ENCODE data around the gene RNASEH2B.

The RNASEH2B gene

DNA sequence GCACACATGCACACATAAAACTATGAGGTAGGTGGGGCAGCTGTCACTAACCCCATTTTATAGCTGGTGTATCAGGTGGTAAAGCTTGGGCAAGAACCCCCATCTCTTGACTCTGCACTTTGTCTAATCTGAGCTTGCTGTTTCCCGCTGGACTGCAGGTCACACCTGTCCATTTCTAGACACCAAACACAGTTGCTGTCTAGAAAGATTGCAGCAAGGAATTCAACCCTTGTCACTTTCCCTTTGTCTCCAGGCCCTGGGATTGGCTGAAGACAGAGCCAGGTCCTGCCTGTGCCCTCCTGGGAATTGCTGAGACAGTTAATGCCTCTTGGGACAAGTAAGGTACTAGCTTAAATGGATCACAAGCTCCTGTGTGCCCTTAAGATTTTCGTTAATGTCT is 83.8 kb downstream of the RNASEH2B start:
- Histone ChIP-seq H4K20me1 (ENCODE audit: low read depth, low read length) (no peaks in the 10 kb centered on the region), H3K27me3 (ENCODE audit: low read length) (no peaks in the 10 kb centered on the region), H3K4me3 (ENCODE audit: insufficient read depth, low read length, poor library complexity, severe bottlenecking) (no peak overlapping the region), H3K4me2 (ENCODE audit: low read depth, low read length, poor library complexity, severe bottlenecking) (no peak overlapping the region), H2AFZ (ENCODE audit: low read depth, low read length, severe bottlenecking) (no peak overlapping the region), H3K9ac (ENCODE audit: low read length) (no peak overlapping the region), H3K9me2 (replicated peaks; ENCODE audit: insufficient read depth, low read length) (no peaks in the 10 kb centered on the region), H3K27ac (ENCODE audit: low read depth, low read length) (no peak overlapping the region), H3F3A (ENCODE audit: insufficient read depth) (no peaks in the 10 kb centered on the region), H3K79me2 (ENCODE audit: insufficient read depth, low read length) (no peaks in the 10 kb centered on the region), H3K36me3 (ENCODE audit: low read length) (no peaks in the 10 kb centered on the region), H3K9me3 (ENCODE audit: insufficient read depth, low read length) (no peaks in the 10 kb centered on the region)
- no peak for TF ChIP-seq EZH2phosphoT487 (conservative IDR thresholded peaks at IDR 0.05; ENCODE audit: low read length)
- TF ChIP-seq, protein P1, sequence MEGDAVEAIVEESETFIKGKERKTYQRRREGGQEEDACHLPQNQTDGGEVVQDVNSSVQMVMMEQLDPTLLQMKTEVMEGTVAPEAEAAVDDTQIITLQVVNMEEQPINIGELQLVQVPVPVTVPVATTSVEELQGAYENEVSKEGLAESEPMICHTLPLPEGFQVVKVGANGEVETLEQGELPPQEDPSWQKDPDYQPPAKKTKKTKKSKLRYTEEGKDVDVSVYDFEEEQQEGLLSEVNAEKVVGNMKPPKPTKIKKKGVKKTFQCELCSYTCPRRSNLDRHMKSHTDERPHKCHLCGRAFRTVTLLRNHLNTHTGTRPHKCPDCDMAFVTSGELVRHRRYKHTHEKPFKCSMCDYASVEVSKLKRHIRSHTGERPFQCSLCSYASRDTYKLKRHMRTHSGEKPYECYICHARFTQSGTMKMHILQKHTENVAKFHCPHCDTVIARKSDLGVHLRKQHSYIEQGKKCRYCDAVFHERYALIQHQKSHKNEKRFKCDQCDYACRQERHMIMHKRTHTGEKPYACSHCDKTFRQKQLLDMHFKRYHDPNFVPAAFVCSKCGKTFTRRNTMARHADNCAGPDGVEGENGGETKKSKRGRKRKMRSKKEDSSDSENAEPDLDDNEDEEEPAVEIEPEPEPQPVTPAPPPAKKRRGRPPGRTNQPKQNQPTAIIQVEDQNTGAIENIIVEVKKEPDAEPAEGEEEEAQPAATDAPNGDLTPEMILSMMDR (IDR thresholded peaks at IDR 0.05; ENCODE audit: insufficient read depth, low read length, poor library complexity, severe bottlenecking) = no peak

DNA sequence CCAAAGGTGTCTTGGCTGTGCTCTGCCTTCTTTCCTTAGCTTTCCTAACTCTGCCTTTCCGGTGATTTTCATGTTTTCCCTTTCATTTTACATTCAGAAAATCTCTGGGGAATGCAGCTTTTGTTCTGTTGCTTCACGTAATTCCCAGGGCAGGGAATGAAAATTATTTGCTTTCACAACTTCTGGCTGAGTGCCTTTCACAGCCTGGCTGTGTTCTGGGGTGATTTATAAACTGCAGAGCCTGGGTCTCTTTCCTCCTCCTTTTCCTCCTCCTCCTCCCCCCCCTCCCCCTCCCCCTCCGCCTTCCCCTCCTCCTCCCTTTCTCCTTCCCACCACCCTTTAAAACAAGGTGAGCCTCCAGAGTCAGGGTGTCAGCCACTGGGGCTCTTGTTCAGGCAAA is 84.3 kb downstream of the RNASEH2B start:
- Histone ChIP-seq H4K20me1 (ENCODE audit: low read depth, low read length) (no peaks in the 10 kb centered on the region), H3K4me2 (ENCODE audit: low read depth, low read length, poor library complexity, severe bottlenecking) (no peak overlapping the region), H3K4me3 (ENCODE audit: insufficient read depth, low read length, poor library complexity, severe bottlenecking) (no peak overlapping the region), H3K36me3 (ENCODE audit: low read length) (no peaks in the 10 kb centered on the region), H3K9me3 (ENCODE audit: insufficient read depth, low read length) (no peaks in the 10 kb centered on the region), H3K27me3 (ENCODE audit: low read length) (no peaks in the 10 kb centered on the region), H3K27ac (ENCODE audit: low read depth, low read length) (no peak overlapping the region), H3K9me2 (replicated peaks; ENCODE audit: insufficient read depth, low read length) (no peaks in the 10 kb centered on the region), H3K9ac (ENCODE audit: low read length) (no peak overlapping the region), H3K79me2 (ENCODE audit: insufficient read depth, low read length) (no peaks in the 10 kb centered on the region), H3F3A (ENCODE audit: insufficient read depth) (no peaks in the 10 kb centered on the region), H2AFZ (ENCODE audit: low read depth, low read length, severe bottlenecking) (no peak overlapping the region)
- no peak for TF ChIP-seq EZH2phosphoT487 (conservative IDR thresholded peaks at IDR 0.05; ENCODE audit: low read length)
- TF ChIP-seq, protein P1 (IDR thresholded peaks at IDR 0.05; ENCODE audit: insufficient read depth, low read length, poor library complexity, severe bottlenecking) = no peak

DNA sequence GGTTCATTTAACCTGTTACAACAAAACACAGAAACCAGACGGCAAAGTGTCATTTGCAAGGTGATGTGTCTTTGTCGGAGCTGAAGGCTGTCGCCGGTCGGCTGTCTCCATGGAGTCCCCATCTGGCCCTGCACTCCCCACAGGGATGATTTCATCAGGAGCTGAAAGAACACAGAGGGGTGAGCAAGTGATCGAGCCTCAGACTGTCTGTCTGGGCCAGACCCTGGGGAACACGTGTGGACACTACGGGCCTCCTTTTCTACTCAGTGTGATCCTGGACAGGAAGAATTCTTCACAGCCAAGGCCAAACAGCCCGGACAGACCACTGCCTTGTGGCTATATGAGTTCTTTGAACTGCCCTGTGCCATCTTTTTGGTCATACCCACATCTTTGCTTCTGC is 85.1 kb downstream of the RNASEH2B start:
- TF ChIP-seq, protein P1 (IDR thresholded peaks at IDR 0.05; ENCODE audit: insufficient read depth, low read length, poor library complexity, severe bottlenecking) = no peak
- no peak for TF ChIP-seq EZH2phosphoT487 (conservative IDR thresholded peaks at IDR 0.05; ENCODE audit: low read length)
- Histone ChIP-seq H2AFZ (ENCODE audit: low read depth, low read length, severe bottlenecking) (no peak overlapping the region), H3K9ac (ENCODE audit: low read length) (no peak overlapping the region), H3K36me3 (ENCODE audit: low read length) (no peaks in the 10 kb centered on the region), H3K27me3 (ENCODE audit: low read length) (no peaks in the 10 kb centered on the region), H3K79me2 (ENCODE audit: insufficient read depth, low read length) (no peaks in the 10 kb centered on the region), H3K27ac (ENCODE audit: low read depth, low read length) (no peak overlapping the region), H4K20me1 (ENCODE audit: low read depth, low read length) (no peaks in the 10 kb centered on the region), H3K4me2 (ENCODE audit: low read depth, low read length, poor library complexity, severe bottlenecking) (no peak overlapping the region), H3K9me2 (replicated peaks; ENCODE audit: insufficient read depth, low read length) (no peaks in the 10 kb centered on the region), H3F3A (ENCODE audit: insufficient read depth) (no peaks in the 10 kb centered on the region), H3K9me3 (ENCODE audit: insufficient read depth, low read length) (no peaks in the 10 kb centered on the region), H3K4me3 (ENCODE audit: insufficient read depth, low read length, poor library complexity, severe bottlenecking) (no peak overlapping the region)

All from SU-DHL-6 (cell line).